ENCODE measurements around the gene CDH16. TPM values are rescaled to one million over a fixed set of nuclear protein-coding genes. Genes with fewer than 3 reads are reported as not detected.

The CDH16 gene
- total RNA-seq, 2 donors from 2014 or later: not detected

GRCh38 chr16:66911801-66912200 lies 6.9 kb downstream of the CDH16 start:
- Histone ChIP-seq H3K27ac (no peak overlapping the region), H3K4me3 (no peak overlapping the region), H3K4me1 (ENCODE audit: control insufficient read depth in 1 of 2, low read depth in 2 of 2) (peaks cover 0 to 10% of the 10 kb centered on the region in 2 donors), H3K27me3 (replicated peaks; ENCODE audit: insufficient read depth) (no peaks in the 10 kb centered on the region), H3K9me3 (no peaks in the 10 kb centered on the region), H3K36me3 (no peaks in the 10 kb centered on the region)
- DNase-seq (ENCODE audit: low spot score) (no peak), ATAC-seq (ENCODE audit: insufficient number of reproducible peaks, low FRiP score, low read depth) (no peak)
- no peak for TF ChIP-seq CTCF (IDR thresholded peaks at IDR 0.05)

- Histone ChIP-seq H3K36me3 (no peaks in the 10 kb centered on the region), H3K9me3 (no peaks in the 10 kb centered on the region), H3K4me3 (no peak overlapping the region), H3K27ac (no peak overlapping the region), H3K4me1 (ENCODE audit: control insufficient read depth in 1 of 2, low read depth in 2 of 2) (peaks cover 0 to 15% of the 10 kb centered on the region in 2 donors), H3K27me3 (replicated peaks; ENCODE audit: insufficient read depth) (no peaks in the 10 kb centered on the region)
- DNase-seq (ENCODE audit: low spot score): no peak
- no peak for TF ChIP-seq CTCF (IDR thresholded peaks at IDR 0.05)
- no peak for ATAC-seq (ENCODE audit: insufficient number of reproducible peaks, low FRiP score, low read depth)
Observed at GRCh38 chr16:66911112-66911511, 7.6 kb downstream of the CDH16 start.

DNA sequence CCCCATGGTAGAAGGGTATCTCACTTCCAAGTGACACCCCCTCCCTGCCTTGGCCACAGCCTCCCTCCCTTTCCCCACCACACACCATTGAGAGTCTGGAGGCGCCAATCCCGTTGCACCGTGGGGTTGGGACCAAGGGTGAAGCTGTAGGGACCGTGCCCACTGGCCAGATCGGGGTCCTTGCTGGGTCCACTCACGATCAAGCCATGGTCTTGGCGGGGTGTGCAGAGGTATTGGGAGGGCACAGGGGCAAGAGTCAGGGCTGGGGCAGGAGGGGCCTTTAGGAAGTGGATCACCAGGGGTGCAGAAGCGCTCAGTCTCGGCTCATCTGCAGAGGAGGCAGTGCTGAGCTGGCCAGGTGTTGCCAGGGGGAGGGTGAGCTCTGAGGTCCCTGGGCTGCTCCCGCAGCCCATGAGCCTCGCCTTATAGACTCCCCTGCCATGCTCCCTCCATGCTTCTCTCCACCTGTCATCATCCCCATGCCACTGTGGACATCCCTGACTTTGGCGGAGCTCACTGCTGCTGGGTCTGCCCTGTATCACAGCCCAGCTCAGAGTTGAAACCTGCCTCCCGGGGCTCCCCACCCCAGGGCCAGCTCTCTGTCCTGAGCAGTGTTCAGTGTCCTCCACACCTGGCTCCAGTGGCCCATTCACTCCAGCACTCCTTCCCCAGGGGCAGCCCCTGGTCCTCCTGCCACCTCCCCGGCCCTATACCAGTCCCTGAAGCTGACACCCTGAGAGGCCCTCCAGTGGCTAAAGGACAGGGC lies 8.3 kb downstream of the CDH16 start:
- H3K36me3 ChIP-seq: no peaks in the 10 kb centered on the region
- no peak for TF ChIP-seq CTCF (IDR thresholded peaks at IDR 0.05)
- no peak for DNase-seq (ENCODE audit: low spot score)

GRCh38 chr16:66908762-66909559 lies 9.7 kb downstream of the CDH16 start:
- H3K9me3 ChIP-seq: no peaks in the 10 kb centered on the region
- peaks cover 19 to 36% of the 10 kb centered on the region in 2 donors for H3K4me1 ChIP-seq (ENCODE audit: control insufficient read depth in 1 of 2, low read depth in 2 of 2)
- H3K4me3 ChIP-seq: no peak overlapping the region
- no peak overlapping the region for H3K27ac ChIP-seq
- no peaks in the 10 kb centered on the region for H3K27me3 ChIP-seq (replicated peaks; ENCODE audit: insufficient read depth)
- no peak for DNase-seq (ENCODE audit: low spot score)
- no peak for TF ChIP-seq CTCF (IDR thresholded peaks at IDR 0.05)
- no peaks in the 10 kb centered on the region for H3K36me3 ChIP-seq
- ATAC-seq (ENCODE audit: insufficient number of reproducible peaks, low FRiP score, low read depth): no peak

More for the DNA sequence above, 8.3 kb downstream of the CDH16 start:
- peaks cover 5 to 22% of the 10 kb centered on the region in 2 donors for H3K4me1 ChIP-seq (ENCODE audit: control insufficient read depth in 1 of 2, low read depth in 2 of 2)
- H3K4me3 ChIP-seq: no peak overlapping the region
- H3K27me3 ChIP-seq (replicated peaks; ENCODE audit: insufficient read depth): no peaks in the 10 kb centered on the region
- no peaks in the 10 kb centered on the region for H3K9me3 ChIP-seq
- ATAC-seq (ENCODE audit: insufficient number of reproducible peaks, low FRiP score, low read depth): no peak
- no peak overlapping the region for H3K27ac ChIP-seq

GRCh38 chr16:66908116-66908515 lies 10.6 kb downstream of the CDH16 start:
- no peaks in the 10 kb centered on the region for H3K27me3 ChIP-seq (replicated peaks; ENCODE audit: insufficient read depth)
- DNase-seq (ENCODE audit: low spot score) (no peak), ATAC-seq (ENCODE audit: insufficient number of reproducible peaks, low FRiP score, low read depth) (no peak)
- H3K27ac ChIP-seq: no peak overlapping the region
- no peaks in the 10 kb centered on the region for H3K36me3 ChIP-seq
- peaks cover 26 to 45% of the 10 kb centered on the region in 2 donors for H3K4me1 ChIP-seq (ENCODE audit: control insufficient read depth in 1 of 2, low read depth in 2 of 2)
- no peaks in the 10 kb centered on the region for H3K9me3 ChIP-seq
- TF ChIP-seq CTCF (IDR thresholded peaks at IDR 0.05): no peak
- no peak overlapping the region for H3K4me3 ChIP-seq
